Fibroblast of lung (primary cell): ENCODE data around the gene GPR141. TPM values are rescaled to one million over a fixed set of nuclear protein-coding genes. Genes with fewer than 3 reads are reported as not detected.

ENCODE experiments used
- DNase-seq, 2 donors: peaks; one replicate each; pipeline versions ENCODE4 v3.0.0 to v3.0.0-alpha.2; 2010; ENCODE audit warnings: low read depth in 2 of 2
- H2AFZ ChIP-seq: 2 replicates; pipeline ENCODE4 v1.5.1; 2012; ENCODE audit warnings: low read length, control low read depth, inconsistent platforms
- H3K27ac ChIP-seq: 2 replicates; pipeline ENCODE4 v1.5.1; 2011; ENCODE audit warnings: low read length, control low read depth; ENCODE audit not compliant: insufficient read depth
- H3K27me3 ChIP-seq: 2 replicates; pipeline ENCODE4 v1.5.1; 2011; ENCODE audit warnings: mild to moderate bottlenecking, low read length; ENCODE audit not compliant: control insufficient read depth, insufficient read depth
- H3K36me3 ChIP-seq: 2 replicates; pipeline ENCODE4 v1.5.1; 2011; ENCODE audit warnings: low read length; ENCODE audit not compliant: control insufficient read depth, insufficient read depth
- H3K4me1 ChIP-seq: 2 replicates; pipeline ENCODE4 v1.5.1; 2011; ENCODE audit warnings: low read length; ENCODE audit not compliant: control insufficient read depth, insufficient read depth; ENCODE audit errors: extremely low read depth
- H3K4me2 ChIP-seq: 2 replicates; pipeline ENCODE4 v1.5.1; 2011; ENCODE audit warnings: low read length, control low read depth; ENCODE audit not compliant: insufficient read depth; ENCODE audit errors: extremely low read depth
- H3K4me3 ChIP-seq, 4 experiments: fragments of 200-600 bp in 1 of 4; sonication (generic) in 1 of 4; replicated peaks in 1 of 4; 2 replicates each; pipeline ENCODE4 v1.5.1; 2011 to 2016; ENCODE audit warnings: low read length in 4 of 4, low read depth in 3 of 4, mild to moderate bottlenecking in 3 of 4, control low read depth in 2 of 4, inconsistent platforms in 1 of 4, mixed read lengths in 1 of 4; ENCODE audit not compliant: insufficient read depth in 1 of 4; ENCODE audit errors: control extremely low read depth in 1 of 4
- H3K79me2 ChIP-seq: 2 replicates; pipeline ENCODE4 v1.5.1; 2012; ENCODE audit warnings: mild to moderate bottlenecking, low read length, inconsistent platforms; ENCODE audit not compliant: control insufficient read depth, insufficient read depth
- H3K9ac ChIP-seq: 2 replicates; pipeline ENCODE4 v1.5.1; 2011; ENCODE audit warnings: mild to moderate bottlenecking, low read length, control low read depth; ENCODE audit not compliant: insufficient read depth
- H3K9me3 ChIP-seq: 2 replicates; pipeline ENCODE4 v1.5.1; 2012; ENCODE audit warnings: low read depth, low read length; ENCODE audit not compliant: control insufficient read depth, insufficient read depth
- H4K20me1 ChIP-seq: 2 replicates; pipeline ENCODE4 v1.5.1; 2011; ENCODE audit warnings: low read length; ENCODE audit not compliant: control insufficient read depth, insufficient read depth; ENCODE audit errors: extremely low read depth
- CTCF ChIP-seq, 2 donors: IDR thresholded peaks in 1 of 2; conservative IDR thresholded peaks in 1 of 2; 1 replicate in 1 of 2; 2 replicates in 1 of 2; pipeline ENCODE4 v1.5.1; 2011 to 2012; ENCODE audit warnings: low read length in 2 of 2, control low read depth in 1 of 2, inconsistent platforms in 1 of 2, low read depth in 1 of 2, mild to moderate bottlenecking in 1 of 2
- EZH2 ChIP-seq: IDR thresholded peaks from 2 replicates; pipeline ENCODE4 v1.5.1; 2012; ENCODE audit warnings: low read length, control low read depth, mild to moderate bottlenecking; ENCODE audit errors: missing control alignments
- polyA plus RNA-seq, 2 donors: library from polyadenylated mRNA; depleted of rRNA in 1 of 2; stranded (reverse) in 1 of 2; unstranded in 1 of 2; fragments of >200 nt; gene quantifications; 2 replicates each; pipeline ENCODE4 v1.2.1, GENCODE V29; 2011 to 2012; ENCODE audit warnings: missing spikeins in 1 of 2
- total RNA-seq: library from RNA; depleted of rRNA; stranded (reverse); fragments of >200 nt; gene quantifications from 2 replicates; pipeline ENCODE4 v1.2.1, GENCODE V29; 2014

Gene GPR141
- total and polyA plus RNA-seq, 2 donors (not counting 1 experiment from before 2014, with no cell fraction given) = not detected

GRCh38 chr7:37663693-37664092 lies 19.9 kb upstream of the GPR141 start:
- no peaks in the 10 kb centered on the region for H3K27me3 ChIP-seq

GRCh38 chr7:37665352-37666022 lies 18.1 kb upstream of the GPR141 start:
- H3K4me2 ChIP-seq = no peak overlapping the region
- TF ChIP-seq CTCF (conservative IDR thresholded peaks at IDR 0.05 in 1 of 2, IDR thresholded peaks at IDR 0.05 in 1 of 2; ENCODE audit: low read depth in 1 of 2, low read length in 2 of 2) = no peak
- TF ChIP-seq EZH2 = no peak
- H3K9ac ChIP-seq = no peak overlapping the region
- no peaks in the 10 kb centered on the region for H3K4me1 ChIP-seq
- no peaks in the 10 kb centered on the region for H3K9me3 ChIP-seq
- no peak overlapping the region for H2AFZ ChIP-seq
- no peaks in the 10 kb centered on the region for H3K79me2 ChIP-seq
- no peak for DNase-seq
- no peaks in the 10 kb centered on the region for H4K20me1 ChIP-seq
- no peak overlapping the region for H3K4me3 ChIP-seq
- H3K36me3 ChIP-seq = no peaks in the 10 kb centered on the region
- no peaks in the 10 kb centered on the region for H3K27me3 ChIP-seq
- H3K27ac ChIP-seq = no peak overlapping the region

More at GRCh38 chr7:37663693-37664092, 19.9 kb upstream of the GPR141 start:
- no peaks in the 10 kb centered on the region for H3K36me3 ChIP-seq
- DNase-seq = no peak
- H3K79me2 ChIP-seq = no peaks in the 10 kb centered on the region
- no peak overlapping the region for H3K4me3 ChIP-seq
- no peaks in the 10 kb centered on the region for H3K4me1 ChIP-seq
- no peak overlapping the region for H2AFZ ChIP-seq
- no peak for TF ChIP-seq CTCF (conservative IDR thresholded peaks at IDR 0.05 in 1 of 2, IDR thresholded peaks at IDR 0.05 in 1 of 2; ENCODE audit: low read depth in 1 of 2, low read length in 2 of 2)
- no peak for TF ChIP-seq EZH2
- H3K9ac ChIP-seq = no peak overlapping the region
- no peak overlapping the region for H3K27ac ChIP-seq
- no peaks in the 10 kb centered on the region for H4K20me1 ChIP-seq
- H3K4me2 ChIP-seq = no peak overlapping the region
- H3K9me3 ChIP-seq = no peaks in the 10 kb centered on the region

GRCh38 chr7:37666026-37666799 lies 17.4 kb upstream of the GPR141 start:
- no peaks in the 10 kb centered on the region for H3K36me3 ChIP-seq
- no peaks in the 10 kb centered on the region for H3K79me2 ChIP-seq
- no peaks in the 10 kb centered on the region for H3K4me1 ChIP-seq
- H3K4me2 ChIP-seq = no peak overlapping the region
- no peaks in the 10 kb centered on the region for H3K9me3 ChIP-seq
- no peak overlapping the region for H3K9ac ChIP-seq
- no peak overlapping the region for H3K4me3 ChIP-seq
- H4K20me1 ChIP-seq = no peaks in the 10 kb centered on the region
- no peaks in the 10 kb centered on the region for H3K27me3 ChIP-seq
- TF ChIP-seq EZH2 = no peak
- no peak for TF ChIP-seq CTCF (conservative IDR thresholded peaks at IDR 0.05 in 1 of 2, IDR thresholded peaks at IDR 0.05 in 1 of 2; ENCODE audit: low read depth in 1 of 2, low read length in 2 of 2)
- DNase-seq = no peak
- no peak overlapping the region for H3K27ac ChIP-seq
- H2AFZ ChIP-seq = no peak overlapping the region
